GM12864 (cell line): ENCODE data around the gene TELO2.

Experiments
- DNase-seq: peaks from one replicate; pipeline ENCODE4 v3.0.0-alpha.2; 2011; ENCODE audit warnings: low read depth
- H3K4me3 ChIP-seq: 2 replicates; pipeline ENCODE4 v1.5.1; 2011; ENCODE audit warnings: mild to moderate bottlenecking, low read depth, low read length, control low read depth
- TF ChIP-seq, protein P1 (sequence below): IDR thresholded peaks from 2 replicates; pipeline ENCODE4 v1.5.1; 2011; ENCODE audit warnings: low read depth, mild to moderate bottlenecking, moderate library complexity, low read length, control low read depth, inconsistent platforms; ENCODE audit errors: missing control alignments

Gene TELO2

DNA sequence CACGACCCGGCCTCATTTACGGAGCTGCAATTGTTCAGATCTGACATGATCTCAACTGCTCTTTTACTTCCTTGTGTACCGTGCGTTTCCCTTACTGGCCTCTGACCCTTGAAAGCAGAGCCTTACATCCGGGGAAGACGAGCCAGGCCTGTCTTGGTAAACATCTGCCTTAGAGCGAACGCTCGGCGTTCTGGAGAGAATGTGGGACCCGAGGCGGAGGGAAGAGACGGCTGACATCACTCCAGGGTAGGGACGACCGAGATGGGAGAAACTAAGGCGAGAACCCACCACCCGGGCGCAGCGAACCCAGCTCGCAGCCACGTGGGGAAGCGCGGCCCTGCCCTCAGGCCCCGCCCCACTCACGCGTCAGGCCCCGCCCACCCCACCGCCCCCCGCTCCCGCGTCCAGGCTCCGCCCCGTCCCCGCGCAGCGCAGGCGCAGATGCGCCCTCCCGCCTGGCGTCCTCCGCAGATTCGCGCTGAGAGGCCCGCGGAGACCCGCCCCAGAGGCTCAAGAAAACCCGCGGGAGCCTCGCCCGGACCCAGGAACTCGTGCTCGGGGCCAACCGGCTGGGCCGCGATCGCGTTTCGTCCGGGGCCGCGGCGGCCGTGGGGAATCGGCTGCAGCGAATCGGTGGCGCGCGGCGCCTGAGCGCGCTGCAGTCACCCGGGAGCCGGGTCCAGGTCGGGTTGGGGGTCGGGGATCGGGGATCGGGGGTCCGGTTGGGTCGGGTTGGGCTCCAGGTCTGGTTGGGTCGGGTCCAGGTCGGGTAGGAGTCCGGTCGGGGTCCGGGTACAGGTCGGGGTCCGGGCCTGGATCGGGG lies at the start of gene TELO2:
Gene TELO2 (plus strand): TSS at position 438 of the 823 bp plus-strand sequence. CDS start 922 bp downstream, outside the sequence.
- peak; percentile 36 for DNase-seq
- peak within 1 kb of the TSS; percentile 80 for H3K4me3 ChIP-seq
- TF ChIP-seq, protein P1, sequence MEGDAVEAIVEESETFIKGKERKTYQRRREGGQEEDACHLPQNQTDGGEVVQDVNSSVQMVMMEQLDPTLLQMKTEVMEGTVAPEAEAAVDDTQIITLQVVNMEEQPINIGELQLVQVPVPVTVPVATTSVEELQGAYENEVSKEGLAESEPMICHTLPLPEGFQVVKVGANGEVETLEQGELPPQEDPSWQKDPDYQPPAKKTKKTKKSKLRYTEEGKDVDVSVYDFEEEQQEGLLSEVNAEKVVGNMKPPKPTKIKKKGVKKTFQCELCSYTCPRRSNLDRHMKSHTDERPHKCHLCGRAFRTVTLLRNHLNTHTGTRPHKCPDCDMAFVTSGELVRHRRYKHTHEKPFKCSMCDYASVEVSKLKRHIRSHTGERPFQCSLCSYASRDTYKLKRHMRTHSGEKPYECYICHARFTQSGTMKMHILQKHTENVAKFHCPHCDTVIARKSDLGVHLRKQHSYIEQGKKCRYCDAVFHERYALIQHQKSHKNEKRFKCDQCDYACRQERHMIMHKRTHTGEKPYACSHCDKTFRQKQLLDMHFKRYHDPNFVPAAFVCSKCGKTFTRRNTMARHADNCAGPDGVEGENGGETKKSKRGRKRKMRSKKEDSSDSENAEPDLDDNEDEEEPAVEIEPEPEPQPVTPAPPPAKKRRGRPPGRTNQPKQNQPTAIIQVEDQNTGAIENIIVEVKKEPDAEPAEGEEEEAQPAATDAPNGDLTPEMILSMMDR = no peak

DNA sequence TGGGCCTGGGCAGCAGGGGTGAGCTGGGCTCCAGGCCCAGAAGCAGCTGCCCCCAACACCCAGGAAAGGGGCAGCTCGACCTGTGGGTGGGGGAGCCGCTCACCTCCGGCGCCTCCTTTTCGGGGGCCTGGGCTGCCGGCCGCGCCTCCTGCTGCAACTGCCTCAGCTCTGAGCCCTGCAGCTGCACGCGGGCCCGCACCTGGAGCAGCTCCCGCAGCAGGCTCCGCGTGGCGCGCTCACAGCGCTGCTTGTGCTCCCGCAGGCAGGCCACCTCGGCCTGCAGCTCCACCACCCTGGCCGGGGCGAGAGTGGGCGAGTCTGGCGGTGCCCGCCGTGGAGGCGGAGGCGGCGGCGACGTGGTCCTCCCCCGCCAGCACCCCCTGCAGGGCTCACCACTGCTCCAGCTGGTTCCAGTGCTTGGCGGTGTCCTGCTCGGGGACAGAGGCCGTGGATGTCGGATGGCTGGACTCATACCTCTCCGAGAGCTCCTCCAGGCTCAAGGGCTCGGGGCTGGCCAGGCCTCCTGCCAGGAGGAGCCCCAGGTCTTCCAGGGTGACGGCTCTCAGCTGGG lies 49.7 kb upstream of the TELO2 start:
- TF ChIP-seq, protein P1 = no peak
- no peak for DNase-seq
- no peak overlapping the region for H3K4me3 ChIP-seq

DNA sequence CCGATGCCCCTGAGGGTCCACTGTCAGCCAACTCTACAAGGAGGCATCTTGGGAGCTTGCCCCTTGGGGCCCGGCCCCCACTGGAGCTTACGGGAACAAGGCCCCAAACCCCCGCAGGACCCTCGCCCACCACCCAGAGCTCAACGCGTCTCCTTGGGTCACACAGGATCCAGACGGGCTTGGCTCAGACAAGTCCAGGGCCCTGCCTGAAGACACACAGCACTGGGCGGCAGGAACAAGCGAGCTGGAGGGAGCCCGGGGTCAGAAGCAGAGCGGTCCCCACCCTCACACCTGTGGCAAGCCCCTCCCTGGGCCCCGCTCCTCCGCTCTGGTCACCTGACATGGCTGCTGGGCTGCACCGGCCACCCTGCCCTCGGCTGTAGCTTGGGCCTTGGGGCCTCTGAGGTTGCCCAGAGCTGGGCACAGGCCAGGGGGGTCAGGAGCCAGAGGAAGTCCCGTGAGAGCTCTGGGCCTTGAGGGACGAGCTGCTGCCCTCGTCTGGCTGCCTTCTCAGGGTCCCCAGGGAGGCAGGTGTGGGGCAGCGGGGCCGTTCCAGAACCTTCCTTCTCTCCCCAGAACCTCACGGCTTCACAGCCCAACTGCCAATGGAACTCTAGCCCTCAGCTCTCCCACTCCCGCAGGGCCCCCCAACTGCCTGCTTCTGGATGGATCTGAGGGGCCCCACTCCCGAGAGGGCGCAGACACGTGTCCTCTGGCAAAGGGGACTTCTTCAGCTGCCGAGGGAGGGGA lies 49.0 kb upstream of the TELO2 start, which contains the start of gene CCDC154:
Gene CCDC154 (minus strand): TSS at position 577 of the 750 bp plus-strand sequence. CDS start 234 bp downstream, at position 343.
- TF ChIP-seq, protein P1 = no peak
- H3K4me3 ChIP-seq = no peak within 1 kb of the TSS
- DNase-seq = no peak

DNA sequence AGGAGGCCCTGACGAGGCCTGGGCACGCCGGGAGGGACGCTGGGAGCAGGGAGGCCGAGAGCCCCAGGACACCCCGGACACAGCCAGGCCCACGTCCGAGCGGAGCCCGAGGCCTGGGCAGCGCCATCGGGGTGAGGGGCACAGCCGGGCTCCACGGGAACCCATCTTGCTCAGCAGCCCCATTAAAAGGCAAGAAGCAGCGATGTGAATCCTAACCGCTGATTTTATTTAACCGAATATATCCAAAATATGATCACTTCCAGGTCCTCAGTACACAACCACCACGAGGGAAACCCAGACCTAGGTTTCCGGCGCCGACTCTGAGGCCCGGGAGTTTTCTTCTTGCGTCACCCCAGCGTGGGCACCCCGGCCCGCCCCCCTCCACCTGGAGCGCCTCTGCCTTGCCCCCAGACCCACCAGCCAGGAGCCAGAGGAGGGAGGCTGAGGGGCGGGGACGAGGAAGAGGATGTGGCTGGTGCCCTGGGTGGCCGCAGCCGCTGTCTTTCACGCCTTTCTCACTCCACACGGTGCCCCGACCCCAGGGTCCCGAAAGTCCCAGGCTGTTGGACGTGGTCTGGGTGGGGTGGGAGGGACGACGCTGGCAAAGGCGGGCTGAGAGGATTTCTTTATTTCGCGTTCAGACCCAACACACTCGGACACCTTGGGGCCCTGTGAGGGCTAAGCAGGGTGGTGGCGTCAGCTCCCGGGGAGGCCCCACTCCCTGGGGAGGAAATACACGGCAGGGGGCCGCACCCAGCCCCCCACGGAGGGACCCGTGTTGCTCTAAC lies 48.2 kb upstream of the TELO2 start:
- no peak overlapping the region for H3K4me3 ChIP-seq
- DNase-seq = no peak
- TF ChIP-seq, protein P1 = no peak

DNA sequence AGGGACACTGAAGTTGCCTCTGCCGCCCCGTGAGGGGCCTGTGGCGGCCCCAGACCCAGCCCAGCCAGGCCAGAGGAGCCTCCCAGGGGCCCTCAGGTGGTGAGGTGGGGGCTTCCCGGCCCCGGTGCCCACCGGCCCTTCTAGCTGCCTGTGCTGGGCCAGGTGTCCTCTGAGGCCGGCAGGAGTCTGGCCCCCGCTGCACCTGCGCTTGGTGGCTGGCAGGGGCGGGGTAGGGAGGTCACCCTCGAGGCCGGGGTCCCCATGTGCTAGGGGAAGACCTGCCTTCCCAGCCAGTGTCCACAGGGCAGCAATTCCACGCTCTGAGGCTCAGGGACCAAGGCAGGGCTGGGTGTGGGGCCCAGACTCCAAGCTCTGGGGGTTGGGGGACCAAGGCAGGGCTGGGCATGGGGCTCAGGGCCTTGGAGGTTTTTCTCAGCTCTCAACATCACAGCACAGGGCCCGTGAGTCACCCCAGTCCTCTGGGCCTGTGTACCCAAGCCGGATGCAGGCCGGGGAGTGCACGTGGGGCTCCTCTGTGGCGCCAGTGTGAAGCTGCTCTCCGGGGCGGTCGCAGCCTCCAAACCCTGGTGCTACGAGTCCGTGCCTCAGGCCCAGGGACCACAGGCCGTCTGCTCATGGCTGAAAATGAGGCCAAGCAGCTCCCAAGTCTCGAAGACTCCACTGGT lies 47.5 kb upstream of the TELO2 start:
- no peak for DNase-seq
- H3K4me3 ChIP-seq = no peak overlapping the region
- TF ChIP-seq, protein P1 = no peak
